HG03521 (cell line): ENCODE results near the gene UGDH.
"Not testable (repeated sequence)": the region's sequence is repeated elsewhere in the genome, so short reads cannot be mapped to it uniquely, and the experiment has no call there.

Experiments used
- ATAC-seq: cut with Tn5 transposase; IDR thresholded peaks from one replicate; pipeline ENCODE4 v1.9.1; 2021; ENCODE audit warnings: mild to moderate bottlenecking, moderate library complexity; ENCODE audit not compliant: unreplicated experiment

The UGDH gene

DNA sequence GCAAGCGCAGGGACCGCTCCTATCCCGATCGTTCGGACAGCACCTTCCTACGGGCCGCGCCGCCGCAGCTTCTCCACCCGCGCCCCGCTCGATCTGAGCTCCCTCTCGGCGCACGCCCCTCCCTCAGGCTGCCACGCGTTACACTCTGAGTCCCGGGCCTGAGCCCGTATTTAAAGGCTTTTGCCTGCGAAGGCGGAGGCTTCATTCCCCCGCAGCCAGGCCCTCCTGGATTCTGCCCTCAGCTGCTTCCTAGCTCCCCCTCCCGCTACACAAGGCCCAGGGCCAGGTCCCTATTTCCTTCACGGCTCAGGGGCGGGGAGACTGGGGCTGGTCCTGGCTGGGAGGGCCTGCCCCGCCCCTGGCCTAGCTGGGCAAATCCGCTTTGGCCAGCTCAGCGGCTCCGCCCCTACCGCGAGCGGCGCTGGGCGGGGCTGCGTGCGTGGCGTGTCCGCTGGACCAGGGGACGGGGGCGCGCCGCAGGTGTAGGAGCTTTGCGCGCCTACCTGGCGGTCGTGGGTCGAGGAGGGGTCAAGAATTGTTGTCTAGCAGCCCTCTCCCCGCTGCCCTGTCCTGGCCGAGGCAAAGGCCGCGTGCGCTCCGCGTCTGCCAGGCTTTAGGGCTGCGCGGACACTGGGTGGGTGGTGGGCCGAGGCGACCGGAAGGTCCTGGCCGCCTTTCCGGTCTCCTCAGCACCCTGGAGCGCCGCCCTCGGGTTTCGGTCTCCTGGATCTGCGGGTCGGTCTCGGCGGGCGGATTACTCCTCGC lies at the start of gene UGDH:
Gene UGDH, minus strand, starts transcription at position 144 of the 765 bp plus-strand sequence. CDS start 5,927 bp downstream, outside the sequence.
- ATAC-seq, result peak; percentile 97

DNA sequence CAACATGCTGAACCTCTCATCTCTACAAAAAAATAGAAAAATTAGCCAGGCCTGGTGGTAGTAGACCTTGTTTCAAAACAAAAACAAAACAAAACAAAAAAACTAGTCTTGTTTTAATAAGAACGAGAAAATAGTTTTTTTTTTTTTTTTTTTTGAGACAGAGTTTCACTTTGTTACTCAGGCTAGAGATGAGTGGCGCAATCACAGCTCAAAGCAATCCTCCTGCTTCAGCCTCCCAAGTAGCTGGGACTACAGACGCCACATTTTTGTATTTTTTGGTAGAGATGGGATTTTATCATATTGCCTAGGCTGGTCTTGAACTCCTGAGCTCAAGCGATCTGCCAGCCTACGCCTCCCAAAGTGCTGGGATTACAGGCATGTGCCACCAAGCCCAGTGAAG lies 47.7 kb upstream of the UGDH start:
- no peak for ATAC-seq

GRCh38 chr4:39571504-39571903 lies 44.3 kb upstream of the UGDH start:
- ATAC-seq, result no peak

DNA sequence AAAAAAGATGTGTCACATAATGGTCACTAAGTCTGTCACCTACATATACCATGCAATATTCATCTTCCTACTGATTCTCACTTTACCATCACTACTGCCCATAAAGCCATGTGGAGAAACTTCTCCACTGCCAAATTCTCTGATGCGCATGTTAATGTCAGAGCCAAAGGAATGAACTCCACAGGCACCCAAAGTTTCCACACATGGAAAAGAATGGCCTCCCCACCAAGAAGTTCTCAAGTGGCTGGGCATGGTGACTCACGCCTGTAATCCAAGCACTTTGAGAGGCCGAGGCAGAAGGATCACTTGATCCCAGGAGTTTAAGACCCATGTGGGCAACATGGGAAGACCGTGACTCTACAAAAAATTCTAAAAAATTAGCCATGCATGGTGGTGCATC lies 43.8 kb upstream of the UGDH start:
- no peak for ATAC-seq

DNA sequence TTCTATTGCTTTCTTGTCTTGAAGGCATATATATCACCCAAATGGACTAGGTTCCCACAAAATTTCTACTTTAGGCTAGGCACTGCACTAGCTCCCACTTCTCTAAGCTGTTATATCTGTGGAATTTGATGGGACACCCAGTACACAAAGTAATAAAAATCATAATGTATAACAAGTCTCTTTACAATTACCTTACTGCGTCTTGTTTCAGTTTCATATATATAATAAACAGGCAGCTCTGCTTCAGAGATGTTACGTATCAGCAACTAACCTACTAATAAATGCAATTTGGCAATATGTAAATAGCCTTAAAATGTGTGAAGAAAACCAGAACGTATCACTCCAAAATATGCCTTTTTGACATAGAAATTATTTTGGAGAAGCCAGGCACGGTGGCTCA lies 42.0 kb upstream of the UGDH start:
- no peak for ATAC-seq

DNA sequence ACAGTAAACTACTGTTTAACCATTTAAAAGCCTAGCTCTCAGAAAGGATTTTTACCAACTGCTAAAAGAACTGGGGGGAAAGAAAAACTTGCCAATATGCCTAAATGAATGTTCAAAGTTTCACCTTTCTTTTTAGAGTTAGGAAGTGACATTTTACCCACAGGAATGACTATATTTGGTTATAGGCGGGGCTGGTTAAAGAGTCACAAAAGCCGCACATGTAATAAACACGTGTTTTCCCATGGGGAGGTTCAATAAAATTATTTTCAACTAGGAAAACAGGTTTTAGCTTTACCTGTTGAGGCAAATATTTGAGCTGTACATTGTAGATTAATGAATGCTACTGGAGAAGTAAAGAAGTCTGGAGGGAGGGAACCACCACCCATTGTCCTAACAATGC lies 41.6 kb upstream of the UGDH start:
- ATAC-seq, result no peak

DNA sequence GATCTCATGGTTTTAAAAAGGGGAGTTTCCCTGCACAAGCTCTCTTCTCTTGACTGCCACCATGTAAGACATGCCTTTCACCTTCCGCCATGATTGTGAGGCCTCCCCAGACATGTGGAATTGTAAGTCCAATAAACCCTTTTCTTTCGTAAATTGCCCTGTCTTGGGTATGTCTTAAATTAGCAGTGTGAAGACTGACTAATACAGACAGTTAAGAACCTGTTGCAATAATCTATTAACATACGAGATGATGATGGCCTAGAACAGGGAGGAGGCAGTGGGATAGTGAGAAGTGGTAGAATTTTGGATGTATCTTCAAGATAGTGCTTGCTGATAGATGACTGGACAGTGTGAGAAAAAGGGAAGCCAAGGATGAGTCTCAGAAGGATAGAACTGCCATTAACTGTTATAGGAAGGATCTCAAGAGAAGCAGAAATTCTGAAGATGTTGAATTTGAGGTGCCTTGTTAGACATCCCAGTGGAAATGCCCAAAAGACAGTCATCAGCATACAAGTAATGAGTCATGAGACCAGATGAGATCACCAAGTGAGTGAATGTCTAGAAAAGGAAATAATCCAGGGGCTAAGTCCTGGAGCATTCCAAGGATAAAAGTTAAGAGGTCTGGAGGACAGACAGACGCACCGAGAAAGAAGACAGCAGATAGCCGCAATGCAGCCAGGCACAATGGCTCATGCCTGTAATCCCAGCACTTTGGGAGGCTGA lies 38.8 kb upstream of the UGDH start:
- no peak for ATAC-seq

GRCh38 chr4:39563346-39563847 lies 36.2 kb upstream of the UGDH start:
- ATAC-seq, result no peak

DNA sequence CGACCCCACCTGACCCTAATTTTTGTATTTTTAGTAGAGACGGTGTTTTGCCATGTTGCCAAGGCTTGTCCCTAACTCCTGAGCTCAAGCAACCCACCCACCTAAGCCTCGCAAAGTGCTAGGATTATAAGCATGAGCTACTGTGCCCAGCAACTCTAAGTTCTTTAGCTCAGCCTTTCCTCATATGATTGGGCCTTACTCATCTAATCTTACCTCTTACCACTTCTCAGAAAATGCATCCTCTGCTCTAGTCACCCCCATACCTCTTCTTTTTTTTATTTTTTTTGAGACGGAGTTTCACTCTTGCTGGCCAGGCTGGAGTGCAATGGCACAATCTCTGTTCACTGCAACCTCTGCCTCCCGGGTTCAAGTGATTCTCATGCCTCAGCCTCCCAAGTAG lies 35.6 kb upstream of the UGDH start:
- ATAC-seq, result no peak

- no peak for ATAC-seq
Observed at GRCh38 chr4:39559626-39560025, 32.4 kb upstream of the UGDH start.

- ATAC-seq, result no peak
Observed at GRCh38 chr4:39555472-39555871, 28.2 kb upstream of the UGDH start.

- no peak for ATAC-seq
Observed at GRCh38 chr4:39548425-39549067, 21.3 kb upstream of the UGDH start.

DNA sequence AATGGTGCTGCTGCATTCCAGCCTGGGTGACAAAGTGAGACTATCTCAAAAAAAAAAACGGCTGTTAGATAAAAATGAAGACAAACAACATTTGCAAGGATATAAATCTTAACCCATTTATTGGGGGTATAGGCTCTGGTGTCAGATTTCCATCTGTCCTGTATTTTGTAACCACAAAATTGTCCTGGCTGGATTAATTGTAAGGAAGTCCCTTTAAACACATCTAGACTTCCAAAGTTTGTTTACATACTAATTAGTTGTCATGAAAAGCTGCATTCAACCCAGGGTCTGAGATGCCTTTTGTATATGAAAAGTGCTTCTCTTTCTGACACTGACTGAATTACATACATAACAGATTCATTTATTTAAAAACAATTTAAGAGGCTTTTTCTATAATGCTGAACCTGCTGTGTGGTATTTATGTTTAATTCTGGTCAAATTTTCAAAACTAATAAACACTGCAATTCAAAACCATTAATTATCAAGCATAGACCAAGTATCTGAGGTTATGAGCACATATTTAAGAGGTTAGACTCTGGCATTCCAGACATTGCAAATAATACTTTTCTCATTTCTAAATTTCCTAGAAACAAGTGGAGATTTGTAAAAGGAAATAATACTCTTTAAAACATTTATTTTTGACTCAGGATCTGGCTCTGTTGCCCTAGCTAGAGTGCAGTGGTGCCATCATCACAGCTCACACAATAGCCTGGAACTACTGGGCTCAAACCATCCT lies 17.5 kb upstream of the UGDH start:
- no peak for ATAC-seq

DNA sequence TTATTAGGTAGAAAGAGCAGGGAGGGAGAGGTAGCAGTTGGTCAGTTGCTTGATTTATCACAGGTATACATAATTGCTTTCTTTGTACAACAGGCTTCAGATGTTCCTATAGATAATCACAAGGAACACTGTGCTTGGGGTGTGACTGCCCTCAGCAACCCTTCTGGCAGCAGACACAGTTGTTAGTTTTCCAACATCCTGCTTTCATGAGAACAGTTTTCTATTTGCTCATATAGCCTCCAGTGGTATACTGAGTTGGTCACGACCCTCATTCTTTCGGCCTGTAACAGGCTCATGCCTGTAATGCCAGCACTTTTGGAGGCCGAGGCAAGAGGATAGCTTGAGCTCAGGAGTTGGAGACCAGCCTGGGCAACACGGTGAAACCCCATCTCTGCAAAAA lies 16.8 kb upstream of the UGDH start:
- ATAC-seq, result not testable (repeated sequence)

- no peak for ATAC-seq
Observed at GRCh38 chr4:39543034-39543433, 15.8 kb upstream of the UGDH start.

GRCh38 chr4:39542611-39543012 lies 15.4 kb upstream of the UGDH start:
- ATAC-seq, result no peak

GRCh38 chr4:39541987-39542610 lies 14.9 kb upstream of the UGDH start:
- ATAC-seq, result no peak

DNA sequence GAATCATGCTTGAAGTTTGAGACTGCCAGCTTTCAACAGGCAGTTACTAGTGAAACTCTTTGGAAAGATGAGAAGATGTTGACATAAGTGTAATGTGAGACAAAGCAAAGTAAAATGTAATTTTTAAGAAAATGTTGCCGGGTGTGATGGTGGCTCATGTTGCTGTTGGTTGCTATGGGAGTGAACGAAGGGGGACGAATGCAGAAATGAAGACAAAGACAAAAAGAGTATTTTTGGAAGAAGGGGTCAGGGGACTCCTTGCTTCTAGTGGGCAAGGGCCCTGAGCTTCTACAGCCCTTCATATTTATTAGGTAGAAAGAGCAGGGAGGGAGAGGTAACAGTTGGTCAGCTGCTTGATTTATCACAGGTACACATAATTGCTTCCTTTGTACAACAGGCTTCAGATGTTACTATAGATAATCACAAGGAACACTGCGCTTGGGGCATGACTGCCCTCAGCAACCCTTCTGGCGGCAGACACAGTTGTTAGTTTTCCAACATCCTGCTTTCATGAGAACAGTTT lies 11.9 kb upstream of the UGDH start:
- no peak for ATAC-seq

DNA sequence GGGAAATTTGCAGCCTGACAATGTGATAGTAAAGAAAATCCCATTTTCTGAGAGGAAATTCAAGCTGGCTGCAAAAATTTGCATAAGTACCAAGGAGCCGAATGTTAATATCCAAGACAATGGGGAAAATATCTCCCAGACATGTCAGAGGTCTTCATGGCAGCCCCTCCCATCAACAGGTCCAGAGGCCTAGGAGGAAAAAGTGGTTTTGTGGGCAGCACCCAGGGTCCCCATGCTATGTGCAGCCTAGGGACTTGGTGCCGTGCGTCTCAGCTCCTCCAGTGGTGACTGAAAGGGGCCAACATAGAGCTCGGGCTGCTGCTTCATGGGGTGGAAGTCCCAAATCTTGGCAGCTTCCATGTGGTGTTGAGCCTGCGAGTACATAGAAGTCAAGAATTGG lies 6.3 kb upstream of the UGDH start:
- no peak for ATAC-seq

DNA sequence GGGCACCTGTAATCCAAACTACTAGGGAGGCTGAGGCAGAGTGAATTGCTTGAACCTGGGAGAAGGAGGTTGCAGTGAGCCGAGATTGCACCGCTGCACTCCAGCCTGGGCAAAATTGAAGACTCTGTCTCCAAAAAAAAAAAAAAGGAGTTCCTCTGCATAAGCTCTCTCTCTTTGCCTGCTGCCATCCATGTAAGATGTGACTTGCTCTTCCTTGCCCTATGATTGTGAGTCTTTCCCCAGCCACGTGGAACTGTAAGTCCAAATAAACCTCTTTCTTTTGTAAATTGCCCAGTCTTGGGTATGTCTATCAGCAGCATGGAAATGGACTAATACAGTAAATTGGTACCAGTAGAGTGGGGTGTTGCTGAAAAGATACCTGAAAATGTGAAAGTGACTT lies 5.0 kb upstream of the UGDH start:
- ATAC-seq, result not testable (repeated sequence)
